Activated CD4-positive, CD25-positive, alpha-beta regulatory T cell treated with anti-CD3 and anti-CD28 coated beads, Interleukin-2, amount 50 U/mL, for 72 hours (primary cell): Measurements from ENCODE around the gene SORCS2.

ENCODE experiments used
- DNase-seq: peaks from one replicate; pipeline ENCODE4 v3.0.0; 2021

The SORCS2 gene

GRCh38 chr4:7273738-7274297 is 81.5 kb downstream of the SORCS2 start:
- DNase-seq, result no peak

- DNase-seq, result no peak
Measured at GRCh38 chr4:7275067-7275466, 82.7 kb downstream of the SORCS2 start.

- no peak for DNase-seq
Measured at GRCh38 chr4:7275490-7276154, 83.3 kb downstream of the SORCS2 start.

- DNase-seq, result no peak
Measured at GRCh38 chr4:7276515-7276914, 84.2 kb downstream of the SORCS2 start.

DNA sequence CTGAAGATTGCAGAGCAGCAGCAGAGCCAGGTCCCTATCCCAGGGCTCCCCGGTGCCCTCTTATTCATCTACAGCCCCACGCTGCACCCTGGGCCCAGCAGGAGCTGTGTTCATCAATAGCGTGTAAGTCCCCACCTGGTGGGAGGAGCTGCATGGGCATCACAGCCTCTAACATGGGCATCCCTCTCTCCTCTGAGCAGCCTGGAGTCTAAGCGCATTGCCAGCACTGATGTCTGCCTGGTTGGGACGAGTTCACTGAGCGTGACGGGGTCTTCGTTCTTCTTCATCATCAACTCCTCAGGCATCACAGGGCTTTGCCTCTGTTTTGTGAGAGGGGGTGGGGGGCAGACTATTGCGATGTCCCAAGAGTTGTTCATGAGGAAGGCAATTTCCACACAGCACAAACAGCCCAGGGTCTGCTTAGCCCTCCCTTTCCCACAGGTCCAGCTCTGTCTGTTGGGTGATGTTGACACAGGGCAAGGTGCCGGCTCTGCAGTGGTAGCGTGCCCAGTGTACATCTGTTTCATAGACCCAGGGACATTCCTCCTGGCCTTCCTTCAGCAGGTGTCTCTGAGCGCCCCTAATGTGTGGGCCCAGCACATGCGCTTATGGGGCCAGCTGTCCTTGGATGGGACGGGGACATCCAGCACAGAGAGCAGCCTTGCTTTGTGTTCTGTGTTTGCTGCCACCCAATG is 85.9 kb downstream of the SORCS2 start:
- no peak for DNase-seq

DNA sequence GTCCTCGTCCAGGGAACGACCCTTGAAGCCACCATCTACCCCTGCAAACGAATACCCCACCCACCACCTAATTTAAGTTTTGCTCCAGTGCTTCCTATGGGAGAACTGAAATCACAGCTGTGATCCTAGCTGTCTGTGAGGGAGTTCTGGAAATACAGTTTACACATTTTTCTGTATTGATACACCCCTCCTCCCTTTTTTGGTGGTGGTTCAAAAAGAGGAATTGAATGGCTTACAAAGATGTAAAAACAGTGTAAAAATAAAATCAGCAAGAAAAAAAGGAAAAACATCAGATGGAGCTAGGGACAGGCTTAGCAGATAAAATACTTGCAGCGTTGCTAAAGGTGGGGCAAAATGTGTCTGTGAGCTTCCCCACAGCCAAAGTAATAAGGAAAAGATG is 86.6 kb downstream of the SORCS2 start:
- no peak for DNase-seq

- no peak for DNase-seq
Measured at GRCh38 chr4:7279902-7280301, 87.6 kb downstream of the SORCS2 start.

- no peak for DNase-seq
Measured at GRCh38 chr4:7280926-7281690, 88.8 kb downstream of the SORCS2 start.

- DNase-seq, result no peak
Measured at GRCh38 chr4:7281691-7282665, 89.6 kb downstream of the SORCS2 start.

- no peak for DNase-seq
Measured at GRCh38 chr4:7282786-7283440, 90.6 kb downstream of the SORCS2 start.

- DNase-seq, result no peak
Measured at GRCh38 chr4:7285244-7286094, 93.1 kb downstream of the SORCS2 start.

- DNase-seq, result no peak
Measured at GRCh38 chr4:7286170-7286569, 93.8 kb downstream of the SORCS2 start.

DNA sequence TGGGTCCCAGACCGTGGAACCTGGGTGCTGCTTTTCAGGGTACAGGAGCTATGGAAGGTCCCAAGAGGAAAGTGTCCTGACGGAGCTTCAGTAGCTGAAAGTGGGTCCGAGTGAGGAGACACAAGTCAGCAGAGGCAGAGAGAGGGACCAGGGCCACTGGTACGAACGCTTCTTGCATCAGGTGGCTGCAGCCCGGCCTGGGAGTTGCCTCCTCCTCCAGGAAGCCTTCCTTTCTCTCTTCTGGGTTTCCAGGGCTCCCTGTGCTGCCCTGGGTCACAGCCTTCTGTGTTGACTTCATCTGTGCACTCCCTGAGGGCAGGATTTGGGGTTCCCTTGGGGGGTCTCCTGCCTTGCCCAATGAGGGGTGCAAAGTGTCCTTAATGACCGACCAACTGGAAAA is 94.5 kb downstream of the SORCS2 start:
- no peak for DNase-seq

GRCh38 chr4:7287274-7287917 is 95.1 kb downstream of the SORCS2 start:
- no peak for DNase-seq

- no peak for DNase-seq
Measured at GRCh38 chr4:7287918-7288280, 95.6 kb downstream of the SORCS2 start.

DNA sequence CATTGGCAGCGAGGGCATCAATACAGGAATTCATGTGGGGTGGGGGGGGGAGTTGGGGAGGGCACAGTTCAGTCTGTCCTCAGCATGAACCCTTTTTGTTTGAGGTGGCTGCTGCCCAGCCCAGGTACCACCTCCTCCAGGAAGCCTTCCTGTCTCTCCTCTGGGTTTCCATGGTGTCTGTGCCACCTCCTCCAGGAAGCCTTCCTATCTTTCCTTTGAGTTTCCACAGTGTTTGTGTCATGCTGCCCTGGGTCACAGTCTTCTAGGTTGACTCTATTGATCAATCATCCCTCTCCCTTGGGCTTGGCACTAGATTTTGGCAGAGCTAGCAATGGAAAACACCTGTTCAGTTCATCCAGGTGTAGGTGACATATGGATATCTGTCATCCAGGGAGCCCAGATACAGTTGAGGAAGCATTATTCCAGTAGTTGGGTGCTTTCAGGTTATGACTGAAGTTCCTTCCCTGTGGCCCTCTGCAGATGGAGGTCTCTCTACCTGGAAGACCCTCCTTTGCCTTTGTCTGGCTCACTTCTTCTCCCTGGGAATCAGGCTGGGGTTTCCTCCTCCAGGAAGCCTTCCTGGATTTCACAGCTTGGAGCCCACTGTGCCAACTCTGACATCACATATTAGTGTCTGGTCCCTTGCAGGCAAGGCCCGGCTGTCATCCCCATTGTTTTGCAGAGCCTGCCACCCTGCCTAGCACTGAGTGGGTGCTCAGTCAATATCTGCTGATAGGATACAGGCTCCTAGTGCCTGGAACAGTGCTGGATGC is 96.6 kb downstream of the SORCS2 start:
- DNase-seq, result no peak

DNA sequence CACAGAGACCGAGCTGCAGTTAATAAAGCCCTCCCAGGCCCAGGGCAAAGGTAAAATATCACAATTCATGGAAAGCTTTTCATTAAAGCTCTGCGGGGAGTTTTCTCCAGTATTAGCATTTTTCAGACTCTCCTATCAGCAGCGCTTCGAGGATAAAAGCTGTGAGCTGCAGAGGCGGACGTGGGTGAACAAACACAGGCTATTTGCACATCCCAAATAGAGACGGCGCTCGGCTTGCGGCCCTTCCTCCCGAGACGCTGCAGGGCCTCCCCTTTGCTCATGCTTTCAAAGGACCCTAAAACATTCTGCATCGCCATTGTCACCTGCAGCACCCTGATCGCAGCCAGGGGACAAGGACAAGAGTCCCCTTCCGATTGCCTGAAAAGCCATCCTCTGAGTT is 97.3 kb downstream of the SORCS2 start:
- DNase-seq, result no peak

GRCh38 chr4:7291372-7292114 is 99.2 kb downstream of the SORCS2 start:
- DNase-seq, result no peak

GRCh38 chr4:7293703-7294102 is 101.4 kb downstream of the SORCS2 start:
- no peak for DNase-seq
